A549 (cell line): ENCODE results near the gene MPL.

Experiments
- CTCF ChIP-seq: fragments of >200 bp; sonication (Bioruptor Twin); formaldehyde crosslinking; IDR thresholded peaks from 3 replicates; pipeline ENCODE4 v1.5.1; 2016
- EHMT2 ChIP-seq: fragments of 200-600 bp; sonication (generic); IDR thresholded peaks from 2 replicates; pipeline ENCODE4 v1.6.1; 2016; ENCODE audit warnings: antibody characterized with exemption, low read depth, mild to moderate bottlenecking, moderate library complexity
- EP300 ChIP-seq, 2 experiments: fragments of >200 bp; sonication (Bioruptor Twin); formaldehyde crosslinking; IDR thresholded peaks; 2 replicates in 1 of 2; 3 replicates in 1 of 2; pipeline ENCODE4 v1.6.1; 2016 to 2017
- HDAC2 ChIP-seq: fragments of 200-600 bp; sonication (generic); IDR thresholded peaks from 2 replicates; pipeline ENCODE4 v1.6.1; 2016
- HEYL ChIP-seq: fragments of 250-450 bp; sonication (Bioruptor Pico); IDR thresholded peaks from 2 replicates; pipeline ENCODE4 v1.8.0; 2021; ENCODE audit warnings: mild to moderate bottlenecking, moderate library complexity
- JUN ChIP-seq, 2 experiments: fragments of >200 bp; sonication (Bioruptor Twin); formaldehyde crosslinking; IDR thresholded peaks; 2 replicates in 1 of 2; 3 replicates in 1 of 2; pipeline ENCODE4 v1.6.1; 2016 to 2017
- MAZ ChIP-seq: fragments of 150-350 bp; IDR thresholded peaks from 2 replicates; pipeline ENCODE4 v1.6.1; 2014; ENCODE audit warnings: antibody characterized with exemption, low read depth, low read length, borderline replicate concordance
- PHF8 ChIP-seq: fragments of 200-600 bp; sonication (generic); IDR thresholded peaks from 2 replicates; pipeline ENCODE4 v1.6.1; 2016; ENCODE audit warnings: low read depth, mild to moderate bottlenecking, antibody characterized with exemption, moderate library complexity, borderline replicate concordance
- POLR2A ChIP-seq: IDR thresholded peaks from 2 replicates; pipeline ENCODE4 v1.6.1; 2012; ENCODE audit warnings: mild to moderate bottlenecking, low read length
- TP53 ChIP-seq: fragments of 250-450 bp; sonication (Bioruptor Pico); IDR thresholded peaks from 2 replicates; pipeline ENCODE4 v1.5.0; 2021; ENCODE audit warnings: mild to moderate bottlenecking, moderate library complexity
- TF ChIP-seq, protein P1 (sequence below): fragments of 450-650 bp; IDR thresholded peaks from 2 replicates; pipeline ENCODE4 v1.6.1; 2014; ENCODE audit warnings: antibody characterized with exemption
- TF ChIP-seq, protein P2 (sequence below): IDR thresholded peaks from 2 replicates; pipeline ENCODE4 v1.6.1; 2012

DNA sequence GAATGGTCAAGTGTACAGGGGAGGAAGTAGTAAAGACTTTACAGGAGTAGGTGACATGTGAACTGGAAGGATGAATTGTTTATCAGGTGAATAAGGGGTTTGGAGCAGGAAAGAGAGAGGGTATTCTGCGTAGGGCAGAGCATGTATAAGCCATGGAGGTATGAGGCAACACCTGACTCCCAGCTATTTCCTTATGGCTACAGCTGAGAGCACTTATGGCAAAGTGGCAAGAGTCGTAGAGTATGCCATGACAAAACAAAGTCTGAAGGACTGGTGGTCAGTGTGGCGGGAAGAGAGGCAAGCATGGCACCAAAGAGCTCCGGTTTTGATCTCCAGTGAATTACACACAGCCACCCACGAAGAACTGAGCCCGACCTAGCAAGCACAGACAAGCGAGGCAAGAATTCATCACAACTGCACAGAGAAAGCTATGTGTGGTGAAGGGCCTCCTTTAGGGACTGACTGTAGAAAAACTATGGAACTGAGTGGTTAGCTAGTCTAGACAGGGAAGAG, 39.2 kb downstream of the MPL start:
- TF ChIP-seq JUN (IDR thresholded peaks at IDR 0.05) (no peak), HEYL (no peak), POLR2A (no peak), TP53 (no peak), CTCF (no peak), MAZ (no peak), EHMT2 (no peak), PHF8 (no peak), EP300 (IDR thresholded peaks at IDR 0.05) (no peak), HDAC2 (no peak)
- TF ChIP-seq, protein P1, sequence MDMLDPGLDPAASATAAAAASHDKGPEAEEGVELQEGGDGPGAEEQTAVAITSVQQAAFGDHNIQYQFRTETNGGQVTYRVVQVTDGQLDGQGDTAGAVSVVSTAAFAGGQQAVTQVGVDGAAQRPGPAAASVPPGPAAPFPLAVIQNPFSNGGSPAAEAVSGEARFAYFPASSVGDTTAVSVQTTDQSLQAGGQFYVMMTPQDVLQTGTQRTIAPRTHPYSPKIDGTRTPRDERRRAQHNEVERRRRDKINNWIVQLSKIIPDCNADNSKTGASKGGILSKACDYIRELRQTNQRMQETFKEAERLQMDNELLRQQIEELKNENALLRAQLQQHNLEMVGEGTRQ = no peak
- TF ChIP-seq, protein P2, sequence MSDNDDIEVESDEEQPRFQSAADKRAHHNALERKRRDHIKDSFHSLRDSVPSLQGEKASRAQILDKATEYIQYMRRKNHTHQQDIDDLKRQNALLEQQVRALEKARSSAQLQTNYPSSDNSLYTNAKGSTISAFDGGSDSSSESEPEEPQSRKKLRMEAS = no peak
